Activated T-cell treated with anti-CD3 and anti-CD28 coated beads, Interleukin-2, amount 50 U/mL, for 24 hours (primary cell): ENCODE results near the gene SLC22A23.

ENCODE experiments used
- DNase-seq: peaks from one replicate; pipeline ENCODE4 v3.0.0-alpha.2; 2020
- H3K27ac Mint-ChIP-seq: 2 replicates; pipeline ENCODE4 v1.8.0; 2020; ENCODE audit warnings: mild to moderate bottlenecking, mixed read lengths
- H3K27me3 Mint-ChIP-seq: 2 replicates; pipeline ENCODE4 v1.8.0; 2020; ENCODE audit warnings: mixed read lengths
- H3K36me3 Mint-ChIP-seq: 2 replicates; pipeline ENCODE4 v1.8.0; 2020; ENCODE audit warnings: low read depth, mixed read lengths
- H3K4me1 Mint-ChIP-seq: 2 replicates; pipeline ENCODE4 v1.8.0; 2020; ENCODE audit warnings: low read depth, mixed read lengths
- H3K4me3 Mint-ChIP-seq: 2 replicates; pipeline ENCODE4 v1.8.0; 2020; ENCODE audit warnings: mild to moderate bottlenecking, moderate library complexity, mixed read lengths
- H3K9me3 Mint-ChIP-seq: 2 replicates; pipeline ENCODE4 v1.8.0; 2020; ENCODE audit warnings: mixed read lengths

SLC22A23 gene

GRCh38 chr6:3316331-3316730, 140.5 kb downstream of the SLC22A23 start:
- Mint-ChIP-seq H3K9me3 (no peaks in the 10 kb centered on the region), H3K4me1 (peaks cover 19% of the 10 kb centered on the region), H3K27me3 (peaks cover 12% of the 10 kb centered on the region), H3K36me3 (no peaks in the 10 kb centered on the region), H3K27ac (no peak overlapping the region), H3K4me3 (no peak overlapping the region)
- DNase-seq: no peak

GRCh38 chr6:3315841-3316240, 141.0 kb downstream of the SLC22A23 start:
- Mint-ChIP-seq H3K4me3 (no peak overlapping the region), H3K9me3 (no peaks in the 10 kb centered on the region), H3K4me1 (peaks cover 19% of the 10 kb centered on the region), H3K27ac (no peak overlapping the region), H3K27me3 (peaks cover 12% of the 10 kb centered on the region), H3K36me3 (no peaks in the 10 kb centered on the region)
- no peak for DNase-seq

- Mint-ChIP-seq H3K4me3 (no peak overlapping the region), H3K4me1 (peaks cover 19% of the 10 kb centered on the region), H3K27ac (no peak overlapping the region)
Measured at GRCh38 chr6:3314621-3315467, 142.0 kb downstream of the SLC22A23 start.

GRCh38 chr6:3314176-3314575, 142.7 kb downstream of the SLC22A23 start:
- H3K4me3 Mint-ChIP-seq: no peak overlapping the region

More at GRCh38 chr6:3314621-3315467, 142.0 kb downstream of the SLC22A23 start:
- H3K36me3 Mint-ChIP-seq: no peaks in the 10 kb centered on the region
- H3K9me3 Mint-ChIP-seq: no peaks in the 10 kb centered on the region
- no peak for DNase-seq
- peaks cover 12% of the 10 kb centered on the region for H3K27me3 Mint-ChIP-seq

GRCh38 chr6:3312604-3313231, 144.1 kb downstream of the SLC22A23 start:
- Mint-ChIP-seq H3K9me3 (no peaks in the 10 kb centered on the region), H3K27ac (no peak overlapping the region), H3K27me3 (peaks cover 9% of the 10 kb centered on the region), H3K36me3 (no peaks in the 10 kb centered on the region), H3K4me3 (no peak overlapping the region), H3K4me1 (peaks cover 3% of the 10 kb centered on the region)
- DNase-seq: no peak

More at GRCh38 chr6:3314176-3314575, 142.7 kb downstream of the SLC22A23 start:
- Mint-ChIP-seq H3K4me1 (peaks cover 17% of the 10 kb centered on the region), H3K36me3 (no peaks in the 10 kb centered on the region), H3K27me3 (peaks cover 12% of the 10 kb centered on the region), H3K27ac (no peak overlapping the region), H3K9me3 (no peaks in the 10 kb centered on the region)
- no peak for DNase-seq

GRCh38 chr6:3311826-3312225, 145.0 kb downstream of the SLC22A23 start:
- Mint-ChIP-seq H3K27ac (no peak overlapping the region), H3K27me3 (peaks cover 2% of the 10 kb centered on the region), H3K36me3 (no peaks in the 10 kb centered on the region), H3K4me1 (no peaks in the 10 kb centered on the region), H3K9me3 (no peaks in the 10 kb centered on the region), H3K4me3 (no peak overlapping the region)
- DNase-seq: no peak

GRCh38 chr6:3310703-3311102, 146.1 kb downstream of the SLC22A23 start:
- H3K4me1 Mint-ChIP-seq: no peaks in the 10 kb centered on the region
- H3K4me3 Mint-ChIP-seq: no peak overlapping the region
- no peak for DNase-seq
- no peaks in the 10 kb centered on the region for H3K27me3 Mint-ChIP-seq
- no peaks in the 10 kb centered on the region for H3K9me3 Mint-ChIP-seq
- H3K36me3 Mint-ChIP-seq: no peaks in the 10 kb centered on the region
- no peak overlapping the region for H3K27ac Mint-ChIP-seq

GRCh38 chr6:3310051-3310448, 146.8 kb downstream of the SLC22A23 start:
- no peak overlapping the region for H3K27ac Mint-ChIP-seq
- H3K27me3 Mint-ChIP-seq: peaks cover 3% of the 10 kb centered on the region
- H3K4me1 Mint-ChIP-seq: no peaks in the 10 kb centered on the region
- no peaks in the 10 kb centered on the region for H3K9me3 Mint-ChIP-seq
- no peak overlapping the region for H3K4me3 Mint-ChIP-seq
- H3K36me3 Mint-ChIP-seq: no peaks in the 10 kb centered on the region
- DNase-seq: no peak

GRCh38 chr6:3309391-3310050, 147.3 kb downstream of the SLC22A23 start:
- no peak overlapping the region for H3K27ac Mint-ChIP-seq
- peaks cover 3% of the 10 kb centered on the region for H3K27me3 Mint-ChIP-seq
- H3K4me3 Mint-ChIP-seq: no peak overlapping the region
- no peaks in the 10 kb centered on the region for H3K36me3 Mint-ChIP-seq
- DNase-seq: no peak
- no peaks in the 10 kb centered on the region for H3K9me3 Mint-ChIP-seq
- no peaks in the 10 kb centered on the region for H3K4me1 Mint-ChIP-seq

GRCh38 chr6:3308106-3308505, 148.7 kb downstream of the SLC22A23 start:
- DNase-seq: no peak
- Mint-ChIP-seq H3K27ac (no peak overlapping the region), H3K27me3 (peaks cover 3% of the 10 kb centered on the region), H3K4me3 (no peak overlapping the region), H3K9me3 (no peaks in the 10 kb centered on the region), H3K4me1 (no peaks in the 10 kb centered on the region), H3K36me3 (no peaks in the 10 kb centered on the region)

GRCh38 chr6:3307436-3307835, 149.4 kb downstream of the SLC22A23 start:
- no peak overlapping the region for H3K27ac Mint-ChIP-seq
- H3K27me3 Mint-ChIP-seq: peaks cover 6% of the 10 kb centered on the region
- no peaks in the 10 kb centered on the region for H3K9me3 Mint-ChIP-seq
- H3K4me1 Mint-ChIP-seq: no peaks in the 10 kb centered on the region
- H3K36me3 Mint-ChIP-seq: no peaks in the 10 kb centered on the region
- no peak overlapping the region for H3K4me3 Mint-ChIP-seq
- DNase-seq: no peak

- peaks cover 6% of the 10 kb centered on the region for H3K27me3 Mint-ChIP-seq
- no peak overlapping the region for H3K4me3 Mint-ChIP-seq
- H3K9me3 Mint-ChIP-seq: no peaks in the 10 kb centered on the region
- no peaks in the 10 kb centered on the region for H3K36me3 Mint-ChIP-seq
- no peak overlapping the region for H3K27ac Mint-ChIP-seq
- no peak for DNase-seq
- no peaks in the 10 kb centered on the region for H3K4me1 Mint-ChIP-seq
Measured at GRCh38 chr6:3306848-3307247, 150.0 kb downstream of the SLC22A23 start.

- no peaks in the 10 kb centered on the region for H3K36me3 Mint-ChIP-seq
- H3K4me3 Mint-ChIP-seq: no peak overlapping the region
- H3K4me1 Mint-ChIP-seq: no peaks in the 10 kb centered on the region
- peaks cover 6% of the 10 kb centered on the region for H3K27me3 Mint-ChIP-seq
- DNase-seq: no peak
- no peaks in the 10 kb centered on the region for H3K9me3 Mint-ChIP-seq
- no peak overlapping the region for H3K27ac Mint-ChIP-seq
Measured at GRCh38 chr6:3305831-3306230, 151.0 kb downstream of the SLC22A23 start.

GRCh38 chr6:3305216-3305565, 151.7 kb downstream of the SLC22A23 start:
- Mint-ChIP-seq H3K4me3 (no peak overlapping the region), H3K36me3 (no peaks in the 10 kb centered on the region), H3K9me3 (no peaks in the 10 kb centered on the region), H3K27ac (no peak overlapping the region), H3K27me3 (peaks cover 6% of the 10 kb centered on the region), H3K4me1 (no peaks in the 10 kb centered on the region)
- DNase-seq: no peak
